IPS-NIHi7 (cell line): Measurements from ENCODE around the gene SEC24C.
"Not testable (repeated sequence)": the region's sequence is repeated elsewhere in the genome, so short reads cannot be mapped to it uniquely, and the experiment has no call there.

ENCODE experiments used
- DNase-seq: peaks from one replicate; pipeline ENCODE4 v3.0.0; 2012; ENCODE audit warnings: mixed read lengths; ENCODE audit errors: extremely low spot score

Gene SEC24C, protein sequence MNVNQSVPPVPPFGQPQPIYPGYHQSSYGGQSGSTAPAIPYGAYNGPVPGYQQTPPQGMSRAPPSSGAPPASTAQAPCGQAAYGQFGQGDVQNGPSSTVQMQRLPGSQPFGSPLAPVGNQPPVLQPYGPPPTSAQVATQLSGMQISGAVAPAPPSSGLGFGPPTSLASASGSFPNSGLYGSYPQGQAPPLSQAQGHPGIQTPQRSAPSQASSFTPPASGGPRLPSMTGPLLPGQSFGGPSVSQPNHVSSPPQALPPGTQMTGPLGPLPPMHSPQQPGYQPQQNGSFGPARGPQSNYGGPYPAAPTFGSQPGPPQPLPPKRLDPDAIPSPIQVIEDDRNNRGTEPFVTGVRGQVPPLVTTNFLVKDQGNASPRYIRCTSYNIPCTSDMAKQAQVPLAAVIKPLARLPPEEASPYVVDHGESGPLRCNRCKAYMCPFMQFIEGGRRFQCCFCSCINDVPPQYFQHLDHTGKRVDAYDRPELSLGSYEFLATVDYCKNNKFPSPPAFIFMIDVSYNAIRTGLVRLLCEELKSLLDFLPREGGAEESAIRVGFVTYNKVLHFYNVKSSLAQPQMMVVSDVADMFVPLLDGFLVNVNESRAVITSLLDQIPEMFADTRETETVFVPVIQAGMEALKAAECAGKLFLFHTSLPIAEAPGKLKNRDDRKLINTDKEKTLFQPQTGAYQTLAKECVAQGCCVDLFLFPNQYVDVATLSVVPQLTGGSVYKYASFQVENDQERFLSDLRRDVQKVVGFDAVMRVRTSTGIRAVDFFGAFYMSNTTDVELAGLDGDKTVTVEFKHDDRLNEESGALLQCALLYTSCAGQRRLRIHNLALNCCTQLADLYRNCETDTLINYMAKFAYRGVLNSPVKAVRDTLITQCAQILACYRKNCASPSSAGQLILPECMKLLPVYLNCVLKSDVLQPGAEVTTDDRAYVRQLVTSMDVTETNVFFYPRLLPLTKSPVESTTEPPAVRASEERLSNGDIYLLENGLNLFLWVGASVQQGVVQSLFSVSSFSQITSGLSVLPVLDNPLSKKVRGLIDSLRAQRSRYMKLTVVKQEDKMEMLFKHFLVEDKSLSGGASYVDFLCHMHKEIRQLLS

DNA sequence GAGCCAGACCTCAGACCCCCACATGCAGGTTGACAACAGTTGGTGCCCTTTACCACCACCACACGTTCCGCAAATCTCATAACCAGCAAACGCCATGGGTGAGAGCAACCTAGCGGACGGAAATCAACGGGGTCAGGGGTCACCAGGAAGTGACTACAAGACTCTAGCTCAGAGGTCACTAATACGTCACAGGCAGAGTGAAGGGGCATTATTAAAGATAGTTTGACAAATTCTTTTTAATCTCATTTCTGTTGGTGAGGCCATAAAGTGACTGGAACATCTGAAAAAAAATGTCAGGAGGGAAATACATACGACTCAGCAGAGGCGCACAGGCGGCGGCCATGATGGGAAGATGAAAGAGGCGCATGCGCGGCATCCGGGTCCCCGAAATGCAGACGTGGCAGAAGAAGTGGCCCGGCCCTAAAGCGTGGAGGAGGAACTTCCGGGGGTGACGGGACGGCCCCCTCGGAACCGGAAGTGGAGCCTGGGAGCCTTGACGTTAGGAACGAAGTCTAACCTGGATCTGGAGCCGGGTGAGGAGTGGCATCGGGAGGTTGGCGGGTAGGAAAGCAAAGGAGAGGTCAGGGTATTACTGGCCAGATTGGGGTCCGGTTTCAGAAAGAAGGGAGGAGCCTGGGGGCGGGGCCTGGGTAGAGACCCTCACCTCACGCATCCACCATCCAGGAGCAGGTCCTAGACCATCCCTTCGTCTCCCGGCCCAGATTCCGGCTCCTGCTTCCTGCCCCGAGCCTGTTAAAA, at the start of gene SEC24C:
Gene SEC24C (plus strand): TSS at position 468 of the 759 bp plus-strand sequence. CDS start 2,461 bp downstream, outside the sequence.
- peak; percentile 97 for DNase-seq

DNA sequence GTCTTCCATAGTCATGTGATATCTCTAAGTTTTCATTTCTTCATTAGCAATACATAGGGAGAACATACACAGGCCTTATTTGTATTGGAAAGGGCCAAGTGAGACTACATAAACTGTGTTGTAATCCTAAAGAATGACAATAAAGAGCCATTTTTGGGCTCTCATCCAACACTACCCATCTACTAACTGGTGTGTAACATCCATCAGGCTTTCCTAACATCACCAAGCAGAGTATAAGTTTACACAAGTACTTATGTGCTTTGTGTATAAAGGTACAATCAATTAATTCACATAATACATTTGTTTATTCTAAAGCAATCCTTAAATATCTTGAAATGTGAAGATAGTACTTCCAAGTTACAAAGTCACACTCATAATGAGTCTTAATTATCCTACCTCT, 48.9 kb upstream of the SEC24C start:
- not testable (repeated sequence) for DNase-seq

DNA sequence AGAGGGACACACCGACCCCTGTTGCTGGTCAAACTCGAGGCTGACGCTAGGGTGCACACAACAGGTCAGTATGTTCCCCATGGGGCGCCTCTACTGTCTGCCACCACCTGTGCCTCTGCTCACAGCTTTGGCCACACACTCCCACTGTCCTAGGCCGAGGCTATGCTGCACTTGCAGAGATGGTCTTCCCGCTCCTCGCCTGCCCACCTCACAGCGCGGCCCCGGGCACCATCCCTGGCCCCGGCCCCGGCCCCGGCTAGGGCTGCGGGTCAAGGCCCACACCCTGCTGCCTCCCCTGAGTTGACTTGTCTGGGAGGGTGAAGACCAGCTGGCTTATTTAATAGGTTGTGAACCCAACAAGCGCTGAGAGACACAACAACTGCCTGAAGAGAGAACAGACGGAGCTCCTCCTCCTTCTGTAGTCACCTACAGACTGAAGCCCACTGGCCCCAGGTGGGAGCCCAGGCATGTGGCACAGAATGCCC, 46.5 kb upstream of the SEC24C start, which contains the start of gene AGAP5:
Gene AGAP5 (minus strand): TSS at position 435 of the 485 bp plus-strand sequence. CDS start 354 bp downstream, at position 81.
- not testable (repeated sequence) for DNase-seq

DNA sequence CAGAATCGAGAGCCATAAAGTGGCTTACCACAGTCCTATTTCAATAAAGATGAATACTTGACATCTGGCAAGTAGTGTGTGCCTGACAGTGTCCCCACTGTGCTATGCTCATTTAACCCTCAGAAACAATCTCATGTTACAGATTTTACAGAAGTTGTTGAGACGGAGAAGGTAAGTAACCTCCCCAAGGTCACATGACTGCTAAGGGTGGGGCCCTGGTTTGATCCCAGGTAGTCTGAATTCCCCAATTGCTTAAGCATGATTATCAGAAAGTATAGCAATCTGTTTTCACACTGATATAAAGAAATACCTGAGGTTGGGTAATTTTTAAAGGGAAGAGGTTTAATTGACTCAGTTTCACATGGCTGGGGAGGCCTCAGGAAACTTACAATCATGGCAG, 45.4 kb upstream of the SEC24C start:
- DNase-seq: not testable (repeated sequence)

DNA sequence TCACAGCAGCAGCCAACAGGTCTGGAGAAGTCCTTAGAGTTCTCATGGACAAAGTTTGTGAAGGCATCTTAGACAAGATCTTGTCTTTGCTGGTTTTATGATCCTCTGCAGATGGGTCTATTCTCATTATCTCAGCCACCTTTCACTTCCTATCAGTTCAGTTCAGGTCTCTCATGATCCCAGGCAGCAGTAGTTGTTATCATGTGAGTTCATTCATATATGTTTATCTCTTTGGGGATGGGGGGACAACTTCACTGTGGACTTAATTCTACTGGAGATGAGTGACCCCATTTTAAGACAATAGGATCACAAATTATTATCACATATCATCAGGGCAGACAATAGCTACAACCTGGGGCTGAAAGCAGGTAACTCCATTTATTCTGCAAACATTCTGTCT, 40.2 kb upstream of the SEC24C start:
- DNase-seq: not testable (repeated sequence)

DNA sequence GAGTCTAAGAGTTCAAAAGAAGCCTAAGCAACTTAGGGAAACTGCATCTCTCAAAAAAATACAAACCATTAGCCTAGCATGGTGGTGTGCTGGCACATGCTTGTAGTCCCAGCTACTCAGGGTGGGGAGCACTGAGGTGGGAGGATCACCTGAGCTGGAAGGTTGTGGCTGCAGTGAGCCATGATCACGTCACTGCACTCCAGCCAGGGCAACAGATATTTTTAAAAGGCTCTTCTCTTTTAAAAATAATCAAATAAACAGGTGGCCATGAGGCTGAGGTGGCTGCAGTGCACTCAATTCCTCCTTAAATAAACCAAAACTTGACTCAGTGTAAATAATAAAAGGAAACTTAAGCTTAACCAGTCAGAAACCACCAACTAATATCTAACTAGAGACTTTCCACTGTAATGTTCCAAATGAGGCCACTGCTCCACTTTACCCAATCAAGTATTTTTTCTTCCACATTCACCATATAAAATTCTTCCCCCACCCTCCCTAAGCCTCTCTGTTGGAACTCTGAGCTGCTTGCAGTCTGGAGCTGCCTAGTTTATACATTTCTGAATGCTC, 38.6 kb upstream of the SEC24C start:
- not testable (repeated sequence) for DNase-seq

DNA sequence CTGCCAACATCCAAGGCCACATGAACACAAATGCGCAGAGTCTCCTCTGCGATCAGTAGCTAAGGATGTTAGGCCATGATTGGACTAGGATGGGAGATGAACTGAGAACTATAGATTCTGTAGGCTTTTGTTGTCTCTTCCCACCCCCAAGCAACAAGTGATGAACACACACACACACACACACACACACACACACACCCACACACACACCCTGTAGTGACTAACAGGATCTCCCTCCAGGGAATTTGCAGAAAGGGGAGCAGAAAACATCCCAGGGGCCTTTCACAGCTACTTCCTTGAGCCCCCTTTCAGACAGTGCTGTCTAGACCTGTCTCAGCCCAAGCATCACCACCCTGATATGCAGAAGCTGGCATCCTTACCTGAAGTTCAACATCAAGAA, 37.7 kb upstream of the SEC24C start:
- not testable (repeated sequence) for DNase-seq

DNA sequence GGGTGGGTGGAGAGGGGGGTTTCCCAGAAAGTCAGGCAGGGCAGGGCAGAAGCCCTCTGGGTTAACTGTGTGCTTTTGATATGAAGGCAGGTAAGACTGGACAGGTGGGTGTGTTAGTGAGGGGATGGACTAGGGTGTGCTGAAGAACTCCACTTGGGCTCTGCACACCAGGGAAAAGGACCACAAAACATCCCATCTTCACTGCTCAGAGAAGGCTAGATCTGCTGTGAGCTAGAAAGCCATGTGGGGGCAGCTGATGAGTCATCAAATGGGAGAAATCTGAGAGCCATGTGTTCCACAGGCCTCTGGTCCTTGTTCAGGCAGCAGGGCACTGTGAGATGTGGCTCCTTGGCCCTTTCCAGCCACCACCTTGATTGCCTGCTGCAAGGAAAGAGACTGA, 36.5 kb upstream of the SEC24C start:
- not testable (repeated sequence) for DNase-seq

DNA sequence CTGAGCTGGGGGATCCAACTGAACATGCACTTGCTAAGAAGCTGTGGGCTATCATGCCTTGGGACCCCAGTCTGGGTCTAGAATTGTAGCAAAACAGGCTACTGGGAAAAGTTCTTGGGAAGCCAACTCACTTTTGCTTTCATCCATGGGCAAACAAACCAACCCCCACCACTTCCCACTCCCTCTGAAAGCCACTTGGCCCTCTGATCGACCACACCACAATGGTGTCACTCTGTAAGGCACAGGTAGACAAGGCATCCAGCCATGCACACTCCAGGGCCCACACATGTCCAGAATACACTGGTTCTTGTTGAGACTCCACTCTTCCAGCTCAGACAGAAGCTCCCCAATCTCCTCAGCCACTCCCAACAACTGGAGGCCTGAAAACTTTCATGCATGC, 36.0 kb upstream of the SEC24C start:
- not testable (repeated sequence) for DNase-seq

DNA sequence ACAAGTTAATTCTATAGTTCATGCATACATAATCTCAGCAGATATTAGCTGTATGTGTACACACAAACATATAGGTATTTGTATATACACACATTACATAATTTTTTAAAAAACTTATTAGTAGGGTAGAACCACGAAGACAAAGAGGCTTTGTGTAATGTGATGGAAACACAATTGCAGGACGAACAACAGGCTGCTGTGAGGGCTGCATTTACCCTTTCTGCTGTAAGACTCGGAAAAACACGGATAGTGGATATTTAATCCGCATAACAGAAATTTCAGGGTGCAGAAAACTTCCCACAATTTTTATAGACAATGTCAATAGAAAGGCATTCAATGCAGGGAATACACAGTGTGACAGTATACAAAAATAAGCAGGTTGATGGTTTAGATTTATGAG, 32.5 kb upstream of the SEC24C start:
- DNase-seq: not testable (repeated sequence)

DNA sequence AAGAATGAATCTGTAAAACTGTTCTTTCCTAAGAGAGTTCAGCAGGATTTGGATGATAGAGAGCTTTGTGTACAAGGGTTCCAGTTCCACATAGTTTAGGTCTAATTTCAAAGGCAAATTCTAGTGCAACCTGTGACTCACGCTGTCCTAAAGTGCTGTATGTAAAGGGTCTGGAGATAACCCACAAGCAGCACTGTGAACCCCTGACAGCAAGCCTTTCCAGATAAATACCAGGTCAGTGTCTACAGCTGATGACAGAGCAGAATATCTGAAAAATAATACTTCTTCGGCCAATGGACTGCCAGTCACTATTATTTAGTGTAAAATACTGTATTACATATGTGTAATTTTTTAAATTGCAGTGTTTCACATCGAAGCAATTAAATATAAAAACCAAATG, 30.3 kb upstream of the SEC24C start:
- DNase-seq: not testable (repeated sequence)

DNA sequence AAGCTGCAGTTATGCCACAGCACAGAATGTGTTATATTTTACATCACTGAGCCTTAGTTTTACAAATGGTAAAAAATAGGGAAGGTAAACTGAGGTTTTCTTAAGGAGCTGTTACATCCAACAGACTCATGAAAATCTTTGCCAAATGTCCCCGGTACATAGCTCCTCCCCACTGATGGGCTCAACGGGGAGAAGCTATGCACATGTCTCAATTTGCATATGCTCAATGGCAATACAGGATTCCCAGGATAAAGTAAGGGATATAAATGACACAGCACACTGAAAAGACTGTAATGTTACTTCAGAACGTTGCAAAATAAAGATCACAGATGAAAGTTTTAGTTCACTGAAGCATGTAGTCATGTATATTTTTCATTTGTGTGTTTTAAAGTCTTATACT, 29.7 kb upstream of the SEC24C start:
- DNase-seq: not testable (repeated sequence)

DNA sequence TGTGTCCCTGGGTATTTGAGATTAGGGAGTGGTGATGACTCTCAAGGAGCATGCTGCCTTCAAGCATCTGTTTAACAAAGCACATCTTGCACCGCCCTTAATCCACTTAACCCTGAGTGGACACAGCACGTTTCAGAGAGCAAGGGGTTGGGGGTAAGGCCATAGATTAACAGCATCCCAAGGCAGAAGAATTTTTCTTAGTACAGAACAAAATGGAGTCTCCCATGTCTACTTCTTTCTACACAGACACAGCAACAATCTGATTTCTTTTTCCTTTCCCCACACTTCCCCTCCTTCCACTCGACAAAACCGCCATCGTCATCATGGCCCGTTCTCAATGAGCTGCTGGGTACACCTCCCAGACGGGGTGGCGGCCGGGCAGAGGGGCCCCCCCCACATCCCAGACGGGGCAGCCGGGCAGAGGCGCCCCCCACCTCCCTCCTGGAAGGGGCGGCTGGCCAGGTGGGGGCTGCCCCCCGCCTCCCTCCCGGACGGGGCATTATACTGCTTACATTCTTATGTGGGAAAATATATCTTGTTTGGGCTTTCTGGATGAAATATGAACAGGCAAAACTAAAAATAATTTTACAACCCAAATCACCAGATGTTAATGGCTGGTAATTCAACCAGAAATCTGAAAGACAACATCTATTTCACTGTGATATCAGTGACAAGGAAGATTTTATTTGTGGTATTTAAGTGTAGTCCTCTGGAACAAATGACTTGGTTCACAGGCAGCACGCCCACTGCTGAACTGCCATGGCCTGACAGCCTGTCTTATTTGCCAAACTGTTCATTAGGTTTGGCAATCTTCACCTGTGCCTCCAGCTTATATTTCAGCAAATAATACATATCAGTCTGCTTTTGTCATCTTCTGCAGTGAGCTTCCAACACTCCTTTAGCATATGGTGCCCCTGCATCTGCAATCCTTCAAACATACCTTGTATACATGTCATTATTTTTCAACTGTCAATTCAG, 28.7 kb upstream of the SEC24C start:
- not testable (repeated sequence) for DNase-seq

DNA sequence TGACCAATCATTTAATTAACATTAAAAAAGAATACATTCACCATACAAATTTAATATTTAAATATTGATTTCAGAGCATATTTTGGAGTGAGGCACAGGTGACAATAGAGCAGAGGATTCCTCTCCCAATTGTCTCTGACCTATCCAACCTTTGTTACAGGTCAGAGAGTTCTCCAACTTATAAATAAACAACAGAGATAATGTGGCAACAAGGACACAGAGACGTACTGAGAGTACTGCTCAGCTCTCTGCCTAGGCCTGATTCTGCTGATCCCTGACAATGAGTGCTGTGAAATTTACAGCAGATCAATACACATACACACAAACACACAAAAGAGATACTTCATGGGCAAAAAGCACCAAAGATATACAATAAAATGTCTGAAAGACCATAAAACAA, 27.9 kb upstream of the SEC24C start:
- no peak for DNase-seq

DNA sequence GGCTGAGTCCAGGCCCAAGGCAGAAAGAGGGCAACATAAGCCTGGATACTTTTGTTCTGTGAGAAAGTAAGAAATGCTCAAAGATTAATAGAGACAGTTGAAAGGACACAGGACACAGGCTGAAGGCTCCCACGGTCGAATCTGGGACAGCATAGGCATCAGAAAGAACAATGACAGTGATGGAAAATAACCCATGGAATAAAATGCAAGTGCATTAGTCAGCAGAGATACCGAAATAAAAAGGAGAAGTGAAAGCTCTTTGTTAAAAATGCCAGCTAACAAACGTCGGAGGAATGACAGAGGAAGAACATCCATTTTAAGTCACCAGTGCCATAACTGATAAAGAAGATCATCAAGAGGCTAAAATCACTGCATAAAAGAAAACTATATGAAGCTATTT, 26.6 kb upstream of the SEC24C start:
- no peak for DNase-seq

DNA sequence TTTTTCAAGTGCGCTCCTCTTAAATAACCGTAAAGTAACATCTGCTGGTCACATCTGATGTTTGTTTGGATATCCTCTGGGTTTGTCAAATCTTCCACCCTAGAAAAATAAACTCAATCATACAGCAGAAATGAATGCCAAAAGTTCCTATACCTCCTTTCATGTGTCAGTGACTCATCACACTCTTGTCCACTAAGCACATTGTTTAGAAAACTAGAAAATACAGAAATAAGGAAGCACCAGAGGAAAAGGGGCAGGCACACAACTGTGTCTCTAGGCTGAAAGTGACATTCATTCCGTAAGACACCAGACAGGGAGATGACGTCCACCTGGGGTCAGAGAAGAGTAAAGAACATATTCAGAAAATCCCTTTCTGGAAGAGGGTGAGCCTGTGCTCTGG, 23.6 kb upstream of the SEC24C start:
- DNase-seq: not testable (repeated sequence)

DNA sequence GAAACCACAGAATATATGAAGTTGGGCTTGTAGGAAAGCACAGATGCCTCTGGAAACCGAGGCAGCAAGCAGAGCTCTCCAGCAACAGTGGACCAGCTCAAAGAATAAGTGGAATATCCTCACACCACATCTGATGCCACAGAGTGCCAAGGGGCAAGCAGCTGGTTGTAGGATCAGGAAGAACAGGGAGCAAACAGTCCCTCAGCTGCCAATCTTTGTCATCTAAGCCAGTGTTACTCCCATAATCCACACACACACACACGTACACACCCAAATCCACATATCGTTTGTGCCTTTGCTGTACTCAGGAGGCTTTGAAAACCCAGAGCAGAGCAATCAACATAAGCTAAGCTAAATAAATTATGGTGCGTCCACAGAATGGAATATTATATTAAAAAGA, 20.7 kb upstream of the SEC24C start:
- DNase-seq: no peak

DNA sequence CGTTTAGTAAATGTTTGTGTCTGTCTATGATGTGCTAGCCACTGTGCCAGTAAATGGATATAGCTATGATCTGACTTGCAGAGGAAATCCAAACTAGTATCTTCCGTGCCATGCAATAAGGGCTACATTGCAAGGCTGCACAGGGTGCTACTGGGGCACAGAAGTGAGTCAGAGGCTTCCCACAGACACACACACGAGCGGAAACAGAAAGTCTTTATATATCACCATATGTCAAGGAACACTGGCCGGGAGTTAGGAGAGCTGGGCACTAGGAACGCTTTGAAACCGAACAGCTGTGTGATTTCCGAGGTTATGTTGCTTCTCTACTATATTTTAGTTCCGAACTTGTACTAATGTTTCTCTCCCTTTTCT, 14.4 kb upstream of the SEC24C start:
- not testable (repeated sequence) for DNase-seq

DNA sequence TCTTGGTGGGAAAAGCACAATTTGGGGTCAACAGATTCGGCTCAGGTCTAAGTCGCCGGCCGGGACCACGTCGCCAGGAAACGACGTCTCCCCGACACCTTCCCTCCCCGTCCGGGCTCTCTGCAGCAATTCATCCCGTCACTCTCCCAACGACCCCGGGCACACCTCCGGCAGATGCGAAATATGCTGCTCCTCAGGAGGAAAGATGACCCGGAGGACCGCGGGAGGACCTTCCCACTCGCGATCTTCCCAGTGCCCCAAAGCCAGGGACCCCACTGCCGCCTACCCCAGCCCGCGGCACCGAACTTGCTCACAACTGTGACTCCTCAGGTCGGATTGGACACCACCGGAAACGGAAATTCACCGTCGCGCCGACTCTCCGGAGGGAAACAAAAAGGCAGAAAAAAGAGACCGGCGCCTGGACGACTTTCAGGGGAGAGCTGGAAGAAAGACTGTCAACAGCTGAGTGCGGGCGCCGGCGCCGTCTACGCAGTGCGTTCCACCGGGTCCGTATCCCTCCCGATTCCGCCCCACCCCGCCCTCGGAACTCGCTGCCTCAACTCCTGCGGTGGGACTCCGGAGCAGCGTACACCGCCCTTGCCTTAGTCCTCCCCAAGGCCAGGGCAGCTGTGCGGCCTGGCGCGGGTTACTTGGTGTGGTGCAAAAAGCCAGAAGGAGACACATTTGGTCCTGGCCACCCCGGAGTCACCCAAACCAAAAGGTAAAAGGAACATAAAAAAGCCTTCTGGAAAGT, 13.8 kb upstream of the SEC24C start:
- DNase-seq: peak; percentile 79
